ENCODE measurements around the gene PLEKHB2. TPM values are rescaled to one million over a fixed set of nuclear protein-coding genes. Genes with fewer than 3 reads are reported as not detected.

The PLEKHB2 gene
- total RNA-seq, 1 experiment from 2014 or later = 65.6 TPM

DNA sequence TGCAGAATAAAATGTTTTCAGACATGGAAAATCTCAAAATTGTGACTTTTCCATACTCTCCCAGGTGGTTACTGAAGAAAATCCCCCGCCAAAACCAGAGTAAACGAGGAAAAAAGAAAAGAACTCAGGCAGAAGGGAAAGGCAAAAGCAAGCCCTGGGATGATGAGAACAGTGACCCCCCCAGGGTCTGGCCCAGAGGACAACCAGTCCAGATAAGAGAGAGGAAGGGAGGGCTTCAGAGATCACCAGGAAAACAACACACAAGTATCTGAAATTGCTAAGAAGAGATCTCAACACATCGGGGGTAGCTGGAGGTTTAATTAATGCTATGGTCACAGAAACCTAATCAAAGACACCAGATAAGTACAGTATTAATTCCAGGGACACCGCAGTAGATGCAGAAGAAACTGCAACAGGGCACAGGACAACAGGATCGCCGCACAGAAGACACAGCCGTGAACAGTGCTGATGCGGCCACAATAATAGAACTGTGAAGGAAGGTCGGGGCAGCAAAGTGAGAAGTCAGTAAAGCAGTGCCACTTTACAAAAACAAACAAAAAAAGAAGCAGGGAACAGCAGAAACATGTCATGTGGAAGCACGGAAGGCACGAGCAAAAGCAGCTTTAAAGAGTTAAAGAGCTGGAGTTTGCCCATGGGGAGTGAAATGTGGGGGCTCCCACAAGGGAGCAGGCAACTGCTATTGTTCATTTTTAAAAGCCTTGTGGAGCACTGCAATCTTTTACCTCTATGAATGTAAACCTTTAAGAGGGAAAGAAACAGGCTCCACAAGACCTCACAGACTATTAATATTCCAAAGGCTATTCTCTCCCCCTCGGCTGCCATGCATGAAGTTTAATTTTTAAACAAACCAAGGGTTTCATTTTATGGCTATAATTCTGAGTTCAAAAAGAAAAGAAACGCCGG lies 40.3 kb upstream of the PLEKHB2 start (continued):
- TF ChIP-seq ZNF317 (CRISPR knock-in tag; IDR thresholded peaks at IDR 0.05; ENCODE audit: borderline replicate concordance, low read depth) = no peak
- TF ChIP-seq, protein P1, sequence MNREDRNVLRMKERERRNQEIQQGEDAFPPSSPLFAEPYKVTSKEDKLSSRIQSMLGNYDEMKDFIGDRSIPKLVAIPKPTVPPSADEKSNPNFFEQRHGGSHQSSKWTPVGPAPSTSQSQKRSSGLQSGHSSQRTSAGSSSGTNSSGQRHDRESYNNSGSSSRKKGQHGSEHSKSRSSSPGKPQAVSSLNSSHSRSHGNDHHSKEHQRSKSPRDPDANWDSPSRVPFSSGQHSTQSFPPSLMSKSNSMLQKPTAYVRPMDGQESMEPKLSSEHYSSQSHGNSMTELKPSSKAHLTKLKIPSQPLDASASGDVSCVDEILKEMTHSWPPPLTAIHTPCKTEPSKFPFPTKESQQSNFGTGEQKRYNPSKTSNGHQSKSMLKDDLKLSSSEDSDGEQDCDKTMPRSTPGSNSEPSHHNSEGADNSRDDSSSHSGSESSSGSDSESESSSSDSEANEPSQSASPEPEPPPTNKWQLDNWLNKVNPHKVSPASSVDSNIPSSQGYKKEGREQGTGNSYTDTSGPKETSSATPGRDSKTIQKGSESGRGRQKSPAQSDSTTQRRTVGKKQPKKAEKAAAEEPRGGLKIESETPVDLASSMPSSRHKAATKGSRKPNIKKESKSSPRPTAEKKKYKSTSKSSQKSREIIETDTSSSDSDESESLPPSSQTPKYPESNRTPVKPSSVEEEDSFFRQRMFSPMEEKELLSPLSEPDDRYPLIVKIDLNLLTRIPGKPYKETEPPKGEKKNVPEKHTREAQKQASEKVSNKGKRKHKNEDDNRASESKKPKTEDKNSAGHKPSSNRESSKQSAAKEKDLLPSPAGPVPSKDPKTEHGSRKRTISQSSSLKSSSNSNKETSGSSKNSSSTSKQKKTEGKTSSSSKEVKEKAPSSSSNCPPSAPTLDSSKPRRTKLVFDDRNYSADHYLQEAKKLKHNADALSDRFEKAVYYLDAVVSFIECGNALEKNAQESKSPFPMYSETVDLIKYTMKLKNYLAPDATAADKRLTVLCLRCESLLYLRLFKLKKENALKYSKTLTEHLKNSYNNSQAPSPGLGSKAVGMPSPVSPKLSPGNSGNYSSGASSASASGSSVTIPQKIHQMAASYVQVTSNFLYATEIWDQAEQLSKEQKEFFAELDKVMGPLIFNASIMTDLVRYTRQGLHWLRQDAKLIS (CRISPR knock-in tag; IDR thresholded peaks at IDR 0.05; ENCODE audit: borderline replicate concordance) = no peak
- TF ChIP-seq, protein P2, sequence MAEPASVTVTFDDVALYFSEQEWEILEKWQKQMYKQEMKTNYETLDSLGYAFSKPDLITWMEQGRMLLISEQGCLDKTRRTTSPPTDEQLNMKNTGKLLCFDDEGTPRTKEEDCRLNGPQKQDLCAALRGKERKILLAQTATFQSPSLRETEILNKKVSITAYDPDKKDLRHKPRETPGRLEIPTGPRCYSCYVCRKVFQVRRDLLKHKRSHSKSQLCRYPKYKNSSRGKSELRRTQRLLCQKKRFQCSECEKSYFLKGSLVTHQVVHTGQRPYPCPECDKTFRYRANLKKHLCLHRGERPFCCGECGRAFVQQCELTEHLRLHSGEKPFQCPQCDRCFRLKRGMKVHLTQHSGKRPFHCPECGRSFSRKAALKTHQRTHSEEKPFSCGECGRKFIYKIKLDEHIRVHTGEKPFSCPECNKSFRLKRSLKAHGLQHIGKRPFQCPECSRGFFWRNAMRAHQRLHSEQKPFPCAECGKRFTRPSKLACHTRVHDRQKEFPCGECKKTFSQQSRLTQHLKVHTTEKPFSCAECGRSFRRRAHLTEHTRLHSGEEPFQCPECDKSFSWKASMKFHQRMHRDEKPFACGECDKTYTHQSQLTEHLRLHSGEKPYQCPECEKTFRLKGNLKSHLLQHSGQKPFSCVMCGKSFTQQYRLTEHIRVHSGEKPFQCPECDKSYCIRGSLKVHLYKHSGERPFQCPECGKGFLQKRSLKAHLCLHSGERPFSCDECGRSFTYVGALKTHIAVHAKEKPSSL (CRISPR knock-in tag; conservative IDR thresholded peaks at IDR 0.05) = no peak

GRCh38 chr2:131067465-131068125 lies 37.5 kb upstream of the PLEKHB2 start:
- Mint-ChIP-seq H3K27me3 (ENCODE audit: low read depth) (no peaks in the 10 kb centered on the region), H3K36me3 (peaks cover 62% of the 10 kb centered on the region), H3K4me3 (no peak overlapping the region), H3K4me1 (peaks cover 15% of the 10 kb centered on the region), H3K9me3 (no peaks in the 10 kb centered on the region), H3K27ac (peak overlapping the region; percentile 57; the same call in 1 of the 2 replicates)
- ChIA-PET CTCF (no interaction called here), POLR2A (no interaction called here)
- DNase-seq (ENCODE audit: low spot score) (no peak), ATAC-seq (no peak)
- TF ChIP-seq PREB (CRISPR knock-in tag; IDR thresholded peaks at IDR 0.05; ENCODE audit: borderline replicate concordance) (no peak), CREB1 (CRISPR knock-in tag; IDR thresholded peaks at IDR 0.05) (no peak), ZNF219 (CRISPR knock-in tag; IDR thresholded peaks at IDR 0.05; ENCODE audit: borderline replicate concordance) (no peak), JUN (CRISPR knock-in tag; IDR thresholded peaks at IDR 0.05) (no peak), ZBTB43 (CRISPR knock-in tag; IDR thresholded peaks at IDR 0.05) (no peak), ZNF281 (CRISPR knock-in tag; IDR thresholded peaks at IDR 0.05) (no peak)
- TF ChIP-seq, protein P2 (CRISPR knock-in tag; conservative IDR thresholded peaks at IDR 0.05) = no peak
- TF ChIP-seq, protein P3, sequence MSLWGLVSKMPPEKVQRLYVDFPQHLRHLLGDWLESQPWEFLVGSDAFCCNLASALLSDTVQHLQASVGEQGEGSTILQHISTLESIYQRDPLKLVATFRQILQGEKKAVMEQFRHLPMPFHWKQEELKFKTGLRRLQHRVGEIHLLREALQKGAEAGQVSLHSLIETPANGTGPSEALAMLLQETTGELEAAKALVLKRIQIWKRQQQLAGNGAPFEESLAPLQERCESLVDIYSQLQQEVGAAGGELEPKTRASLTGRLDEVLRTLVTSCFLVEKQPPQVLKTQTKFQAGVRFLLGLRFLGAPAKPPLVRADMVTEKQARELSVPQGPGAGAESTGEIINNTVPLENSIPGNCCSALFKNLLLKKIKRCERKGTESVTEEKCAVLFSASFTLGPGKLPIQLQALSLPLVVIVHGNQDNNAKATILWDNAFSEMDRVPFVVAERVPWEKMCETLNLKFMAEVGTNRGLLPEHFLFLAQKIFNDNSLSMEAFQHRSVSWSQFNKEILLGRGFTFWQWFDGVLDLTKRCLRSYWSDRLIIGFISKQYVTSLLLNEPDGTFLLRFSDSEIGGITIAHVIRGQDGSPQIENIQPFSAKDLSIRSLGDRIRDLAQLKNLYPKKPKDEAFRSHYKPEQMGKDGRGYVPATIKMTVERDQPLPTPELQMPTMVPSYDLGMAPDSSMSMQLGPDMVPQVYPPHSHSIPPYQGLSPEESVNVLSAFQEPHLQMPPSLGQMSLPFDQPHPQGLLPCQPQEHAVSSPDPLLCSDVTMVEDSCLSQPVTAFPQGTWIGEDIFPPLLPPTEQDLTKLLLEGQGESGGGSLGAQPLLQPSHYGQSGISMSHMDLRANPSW (CRISPR knock-in tag; conservative IDR thresholded peaks at IDR 0.05; ENCODE audit: low read depth) = no peak
- TF ChIP-seq, protein P1 (CRISPR knock-in tag; IDR thresholded peaks at IDR 0.05; ENCODE audit: borderline replicate concordance) = no peak
